Vagina (tissue), 2 donors: Measurements from ENCODE around the gene CXCL1. TPM values are rescaled to one million over a fixed set of nuclear protein-coding genes. Genes with fewer than 3 reads are reported as not detected.

Source experiments
- DNase-seq, 2 donors: peaks; one replicate each; pipeline ENCODE4 v3.0.0-alpha.2; 2017; ENCODE audit errors: extremely low spot score in 2 of 2
- H3K27ac ChIP-seq: fragments of 200-600 bp; sonication (generic); one replicate; pipeline ENCODE4 v1.5.1; 2019
- H3K27me3 ChIP-seq: fragments of 200-600 bp; sonication (generic); one replicate; pipeline ENCODE4 v1.5.1; 2019
- H3K36me3 ChIP-seq, 2 donors: fragments of 200-600 bp; sonication (generic); one replicate each; pipeline ENCODE4 v1.5.1; 2017 to 2019
- H3K4me1 ChIP-seq: fragments of 200-600 bp; sonication (generic); one replicate; pipeline ENCODE4 v1.5.1; 2019
- H3K4me3 ChIP-seq, 2 donors: fragments of 200-600 bp; sonication (generic); 1 replicate in 1 of 2; 2 replicates in 1 of 2; pipeline ENCODE4 v1.5.1; 2016 to 2019
- H3K9me3 ChIP-seq: fragments of 200-600 bp; sonication (generic); one replicate; pipeline ENCODE4 v1.5.1; 2019
- CTCF ChIP-seq, 3 experiments: fragments of 450-650 bp in 2 of 3; fragments of 200-600 bp in 1 of 3; sonication (generic) in 1 of 3; IDR thresholded peaks; one replicate each; pipeline ENCODE4 v1.5.1; 2017 to 2019; ENCODE audit warnings: antibody characterized with exemption in 3 of 3, mild to moderate bottlenecking in 2 of 3, moderate library complexity in 2 of 3
- POLR2A ChIP-seq, 2 donors: fragments of 450-650 bp; IDR thresholded peaks; one replicate each; pipeline ENCODE4 v1.6.1; 2017; ENCODE audit warnings: antibody characterized with exemption in 2 of 2, mild to moderate bottlenecking in 2 of 2, moderate library complexity in 2 of 2
- POLR2AphosphoS5 ChIP-seq, 2 donors: sonication (generic); formaldehyde crosslinking; IDR thresholded peaks; one replicate each; pipeline ENCODE4 v1.9.0; 2017; ENCODE audit warnings: antibody characterized with exemption in 2 of 2, mild to moderate bottlenecking in 2 of 2, low read depth in 1 of 2; ENCODE audit not compliant: insufficient read depth in 1 of 2
- intact Hi-C: fragments of 100-400 bp; cut with DNase I; formaldehyde crosslinking; loops from one replicate; pipeline ENCODE4 v1.15.1; 2023
- total RNA-seq: library from RNA; depleted of rRNA; stranded (reverse); fragments of >200 nt; gene quantifications from one replicate; pipeline ENCODE4 v1.2.3, GENCODE V29; 2016

The CXCL1 gene
- total RNA-seq, 1 donor from 2014 or later: 26.3 TPM

GRCh38 chr4:73912191-73912590 is 43.0 kb downstream of the CXCL1 start:
- H3K4me3 ChIP-seq: no peak overlapping the region
- no peaks in the 10 kb centered on the region for H3K36me3 ChIP-seq
- H3K9me3 ChIP-seq: no peaks in the 10 kb centered on the region
- intact Hi-C loops: no loop called here
- peak in 1 of 2 donors; percentile 14 for TF ChIP-seq POLR2AphosphoS5 (IDR thresholded peaks at IDR 0.05; ENCODE audit: insufficient read depth in 1 of 2, low read depth in 1 of 2)
- TF ChIP-seq POLR2A (IDR thresholded peaks at IDR 0.05): no peak
- no peak for DNase-seq
- H3K27ac ChIP-seq: no peak overlapping the region
- H3K27me3 ChIP-seq: no peaks in the 10 kb centered on the region
- H3K4me1 ChIP-seq: no peaks in the 10 kb centered on the region

GRCh38 chr4:73914071-73914470 is 44.9 kb downstream of the CXCL1 start:
- no peak for DNase-seq
- H3K9me3 ChIP-seq: no peaks in the 10 kb centered on the region
- H3K27me3 ChIP-seq: no peaks in the 10 kb centered on the region
- H3K4me3 ChIP-seq: no peak overlapping the region
- H3K4me1 ChIP-seq: peaks cover 13% of the 10 kb centered on the region
- intact Hi-C loops: no loop called here
- TF ChIP-seq POLR2AphosphoS5 (IDR thresholded peaks at IDR 0.05; ENCODE audit: insufficient read depth in 1 of 2, low read depth in 1 of 2) (no peak), CTCF (IDR thresholded peaks at IDR 0.05) (no peak), POLR2A (IDR thresholded peaks at IDR 0.05) (no peak)
- H3K27ac ChIP-seq: no peak overlapping the region
- H3K36me3 ChIP-seq: no peaks in the 10 kb centered on the region

- Histone ChIP-seq H3K36me3 (no peaks in the 10 kb centered on the region), H3K27me3 (no peaks in the 10 kb centered on the region), H3K4me1 (peaks cover 13% of the 10 kb centered on the region), H3K9me3 (no peaks in the 10 kb centered on the region), H3K27ac (peak overlapping the region; percentile 49), H3K4me3 (no peak overlapping the region)
- TF ChIP-seq CTCF (IDR thresholded peaks at IDR 0.05) (no peak), POLR2AphosphoS5 (IDR thresholded peaks at IDR 0.05; ENCODE audit: insufficient read depth in 1 of 2, low read depth in 1 of 2) (no peak)
- intact Hi-C loops: no loop called here
- no peak for DNase-seq
These were observed 47.2 kb downstream of the CXCL1 start for GRCh38 chr4:73916172-73916925.

- peak overlapping the region; percentile 49 for H3K27ac ChIP-seq
- DNase-seq: no peak
- no peaks in the 10 kb centered on the region for H3K27me3 ChIP-seq
- no peak for TF ChIP-seq CTCF (IDR thresholded peaks at IDR 0.05)
- TF ChIP-seq POLR2AphosphoS5 (IDR thresholded peaks at IDR 0.05; ENCODE audit: insufficient read depth in 1 of 2, low read depth in 1 of 2): peak in 1 of 2 donors; percentile 47
- TF ChIP-seq POLR2A (IDR thresholded peaks at IDR 0.05): no peak
- H3K4me3 ChIP-seq: no peak overlapping the region
- no peaks in the 10 kb centered on the region for H3K36me3 ChIP-seq
- peaks cover 13% of the 10 kb centered on the region for H3K4me1 ChIP-seq
- H3K9me3 ChIP-seq: no peaks in the 10 kb centered on the region
- intact Hi-C loops: no loop called here
These were observed 47.9 kb downstream of the CXCL1 start for GRCh38 chr4:73917081-73917501.

- Histone ChIP-seq H3K4me3 (no peak overlapping the region), H3K27ac (peak overlapping the region; percentile 43), H3K36me3 (no peaks in the 10 kb centered on the region), H3K27me3 (no peaks in the 10 kb centered on the region), H3K9me3 (no peaks in the 10 kb centered on the region), H3K4me1 (peaks cover 13% of the 10 kb centered on the region)
- intact Hi-C loops: no loop called here
- no peak for DNase-seq
- no peak for TF ChIP-seq CTCF (IDR thresholded peaks at IDR 0.05)
- no peak for TF ChIP-seq POLR2AphosphoS5 (IDR thresholded peaks at IDR 0.05; ENCODE audit: insufficient read depth in 1 of 2, low read depth in 1 of 2)
- TF ChIP-seq POLR2A (IDR thresholded peaks at IDR 0.05): no peak
These were observed 48.9 kb downstream of the CXCL1 start for GRCh38 chr4:73918058-73918457.
